HUES64 (cell line): ENCODE results near the gene IL3RA.

Experiments used
- H3K27ac ChIP-seq: 2 replicates; pipeline ENCODE4 v1.7.0; 2013; ENCODE audit warnings: low read depth, low read length, inconsistent platforms
- H3K27me3 ChIP-seq: 2 replicates; pipeline ENCODE4 v1.6.1; 2013; ENCODE audit warnings: mild to moderate bottlenecking, low read length; ENCODE audit not compliant: insufficient read depth
- H3K36me3 ChIP-seq: 2 replicates; pipeline ENCODE4 v1.6.1; 2013; ENCODE audit warnings: mild to moderate bottlenecking, low read length; ENCODE audit not compliant: insufficient read depth
- H3K4me1 ChIP-seq: 2 replicates; pipeline ENCODE4 v1.6.1; 2013; ENCODE audit warnings: mild to moderate bottlenecking, low read length, moderate library complexity; ENCODE audit not compliant: insufficient read depth
- H3K4me3 ChIP-seq: 2 replicates; pipeline ENCODE4 v1.5.1; 2013; ENCODE audit warnings: mild to moderate bottlenecking, low read length, moderate library complexity
- H3K9ac ChIP-seq: 2 replicates; pipeline ENCODE4 v1.6.1; 2013; ENCODE audit warnings: mild to moderate bottlenecking, low read depth, low read length
- H3K9me3 ChIP-seq: 2 replicates; pipeline ENCODE4 v1.6.1; 2013; ENCODE audit warnings: low read depth, low read length; ENCODE audit not compliant: insufficient read depth
- WGBS: fragments of 150-250, 120-280 bp; methylation state at CpG from one replicate; pipeline ENCODE4 v1.1.7; 2013; ENCODE audit warnings: missing lambda C conversion rate; 5-methylcytosine and 5-hydroxymethylcytosine counted together

Gene IL3RA

GRCh38 chrX:1430451-1430850 lies 93.9 kb downstream of the IL3RA start:
- peaks cover 59% of the 10 kb centered on the region for H3K36me3 ChIP-seq

More at GRCh38 chrX:1430451-1430850, 93.9 kb downstream of the IL3RA start:
- Histone ChIP-seq H3K9me3 (no peaks in the 10 kb centered on the region), H3K27ac (no peak overlapping the region), H3K4me3 (no peak overlapping the region), H3K9ac (no peak overlapping the region), H3K4me1 (no peaks in the 10 kb centered on the region), H3K27me3 (no peaks in the 10 kb centered on the region)
- 94% methylated on average over 9 of the region's 10 CpGs for WGBS
